Natural killer cell (primary cell): ENCODE results near the gene WDR7. TPM values are rescaled to one million over a fixed set of nuclear protein-coding genes. Genes with fewer than 3 reads are reported as not detected.

Source experiments
- ATAC-seq, 3 donors: fragments of 150-1000 bp in 2 of 3; fragments of 200-7000 bp in 1 of 3; cut with Tn5 transposase; 1 replicate in 1 of 3; 2 replicates in 2 of 3; pipeline ENCODE4 v1.10.0; 2021; ENCODE audit warnings: mild to moderate bottlenecking in 2 of 3, moderate library complexity in 2 of 3
- DNase-seq, 2 donors: peaks; one replicate each; pipeline versions ENCODE4 v3.0.0 to v3.0.0-alpha.2; 2013 to 2021; ENCODE audit warnings: mixed read lengths in 1 of 2
- H3K27ac ChIP-seq: one replicate; pipeline ENCODE4 v1.5.1; 2013; ENCODE audit warnings: mild to moderate bottlenecking, low read length
- H3K27me3 ChIP-seq: one replicate; pipeline ENCODE4 v1.6.1; 2013; ENCODE audit warnings: low read length; ENCODE audit not compliant: control insufficient read depth, insufficient read depth
- H3K36me3 ChIP-seq: one replicate; pipeline ENCODE4 v1.6.1; 2013; ENCODE audit warnings: low read length; ENCODE audit not compliant: control insufficient read depth, insufficient read depth
- H3K4me1 ChIP-seq: one replicate; pipeline ENCODE4 v1.6.1; 2013; ENCODE audit warnings: low read length; ENCODE audit not compliant: control insufficient read depth, insufficient read depth
- H3K4me3 ChIP-seq: one replicate; pipeline ENCODE4 v1.5.1; 2013; ENCODE audit warnings: low read length
- H3K9me3 ChIP-seq: one replicate; pipeline ENCODE4 v1.6.1; 2013; ENCODE audit warnings: low read length; ENCODE audit not compliant: control insufficient read depth, insufficient read depth
- H3K27ac Mint-ChIP-seq, 2 donors: one replicate each; pipeline ENCODE4 v1.8.0; 2022; ENCODE audit warnings: mild to moderate bottlenecking in 2 of 2, mixed read lengths in 2 of 2, moderate library complexity in 1 of 2
- H3K27me3 Mint-ChIP-seq, 2 donors: one replicate each; pipeline ENCODE4 v1.8.0; 2022; ENCODE audit warnings: low read depth in 2 of 2, mixed read lengths in 2 of 2
- H3K36me3 Mint-ChIP-seq: one replicate; pipeline ENCODE4 v1.8.0; 2022; ENCODE audit warnings: mixed read lengths
- H3K4me1 Mint-ChIP-seq, 2 donors: one replicate each; pipeline ENCODE4 v1.8.0; 2022; ENCODE audit warnings: mixed read lengths in 2 of 2
- H3K4me3 Mint-ChIP-seq: one replicate; pipeline ENCODE4 v1.8.0; 2022; ENCODE audit warnings: mild to moderate bottlenecking, moderate library complexity, mixed read lengths
- H3K9me3 Mint-ChIP-seq, 2 donors: one replicate each; pipeline ENCODE4 v1.8.0; 2022; ENCODE audit warnings: mixed read lengths in 2 of 2
- CTCF ChIP-seq: fragments of 200-600 bp; IDR thresholded peaks from one replicate; pipeline ENCODE4 v1.8.0; 2022; ENCODE audit warnings: antibody characterized with exemption
- WGBS: methylation state at CpG from one replicate; pipeline ENCODE4 v1.1.7; 2013; ENCODE audit warnings: missing lambda C conversion rate; ENCODE audit not compliant: insufficient coverage; 5-methylcytosine and 5-hydroxymethylcytosine counted together
- intact Hi-C: fragments of 100-400 bp; cut with micrococcal nuclease; formaldehyde crosslinking; loops from one replicate; pipeline ENCODE4 v1.14.2; 2022
- total RNA-seq, 4 donors: library from RNA; stranded (reverse); fragments of 120-200 nt in 1 of 4; gene quantifications; one replicate each; pipeline versions ENCODE4 v1.2.3 to v1.2.4, GENCODE V29; 2013 to 2022

The WDR7 gene
- total RNA-seq, 3 donors from 2014 or later (not counting 1 experiment from before 2014, with no cell fraction given): 71.1 to 103 (median 77.3) TPM

- Histone ChIP-seq H3K4me3 (no peak overlapping the region), H3K27ac (no peak overlapping the region), H3K36me3 (no peaks in the 10 kb centered on the region), H3K4me1 (no peaks in the 10 kb centered on the region), H3K9me3 (no peaks in the 10 kb centered on the region), H3K27me3 (no peaks in the 10 kb centered on the region)
- TF ChIP-seq CTCF: no peak
- Mint-ChIP-seq H3K27ac (no peak overlapping the region), H3K36me3 (no peaks in the 10 kb centered on the region), H3K4me1 (peaks cover 17 to 26% of the 10 kb centered on the region in 2 donors), H3K9me3 (no peaks in the 10 kb centered on the region), H3K27me3 (no peaks in the 10 kb centered on the region), H3K4me3 (no peak overlapping the region)
- intact Hi-C loops: no loop called here
- ATAC-seq (no peak), DNase-seq (no peak)
- WGBS: 100% methylated on average over 2 of the region's 2 CpGs
Measured at GRCh38 chr18:56903686-56904085, 252.5 kb downstream of the WDR7 start.

- WGBS: 94% methylated on average over 3 of the region's 4 CpGs
- Histone ChIP-seq H3K27ac (no peak overlapping the region), H3K4me1 (no peaks in the 10 kb centered on the region), H3K36me3 (no peaks in the 10 kb centered on the region), H3K4me3 (no peak overlapping the region), H3K9me3 (no peaks in the 10 kb centered on the region), H3K27me3 (no peaks in the 10 kb centered on the region)
- no peak for TF ChIP-seq CTCF
- ATAC-seq: no peak
- Mint-ChIP-seq H3K36me3 (no peaks in the 10 kb centered on the region), H3K4me3 (no peak overlapping the region), H3K4me1 (peaks cover 4 to 10% of the 10 kb centered on the region in 2 donors), H3K27ac (no peak overlapping the region), H3K9me3 (no peaks in the 10 kb centered on the region), H3K27me3 (no peaks in the 10 kb centered on the region)
- intact Hi-C loops: no loop called here
- no peak for DNase-seq
Measured at GRCh38 chr18:56907771-56908170, 256.6 kb downstream of the WDR7 start.

DNA sequence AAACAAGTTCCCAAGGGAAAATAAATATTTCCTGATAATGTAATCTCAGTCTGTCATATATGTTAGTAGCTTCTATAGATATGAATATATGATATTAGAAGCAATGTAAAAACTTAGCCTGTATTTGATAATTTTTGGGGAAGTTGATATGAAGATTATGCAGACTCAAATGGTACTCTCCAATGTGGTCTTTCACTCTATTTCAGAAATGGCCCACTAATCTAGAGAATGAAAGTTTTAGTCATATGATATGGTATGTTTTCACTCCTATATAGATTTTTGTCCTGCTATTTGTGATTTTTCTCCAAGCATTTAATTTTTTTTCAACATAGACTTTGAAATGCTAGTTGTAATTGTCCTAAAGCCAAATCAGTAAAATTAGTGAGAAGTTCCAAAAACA lies 259.1 kb downstream of the WDR7 start:
- H3K27ac Mint-ChIP-seq: no peak overlapping the region
- ATAC-seq (no peak), DNase-seq (no peak)
- no peaks in the 10 kb centered on the region for H3K36me3 Mint-ChIP-seq
- H3K4me3 Mint-ChIP-seq: no peak overlapping the region
- no peaks in the 10 kb centered on the region for H3K9me3 ChIP-seq
- no peak for TF ChIP-seq CTCF
- no peak overlapping the region for H3K27ac ChIP-seq
- no peaks in the 10 kb centered on the region for H3K27me3 Mint-ChIP-seq
- H3K4me1 ChIP-seq: no peaks in the 10 kb centered on the region
- H3K27me3 ChIP-seq: no peaks in the 10 kb centered on the region
- H3K4me1 Mint-ChIP-seq: peaks cover 6 to 15% of the 10 kb centered on the region in 2 donors
- intact Hi-C loops: no loop called here
- H3K36me3 ChIP-seq: no peaks in the 10 kb centered on the region
- no peaks in the 10 kb centered on the region for H3K9me3 Mint-ChIP-seq
- H3K4me3 ChIP-seq: no peak overlapping the region

DNA sequence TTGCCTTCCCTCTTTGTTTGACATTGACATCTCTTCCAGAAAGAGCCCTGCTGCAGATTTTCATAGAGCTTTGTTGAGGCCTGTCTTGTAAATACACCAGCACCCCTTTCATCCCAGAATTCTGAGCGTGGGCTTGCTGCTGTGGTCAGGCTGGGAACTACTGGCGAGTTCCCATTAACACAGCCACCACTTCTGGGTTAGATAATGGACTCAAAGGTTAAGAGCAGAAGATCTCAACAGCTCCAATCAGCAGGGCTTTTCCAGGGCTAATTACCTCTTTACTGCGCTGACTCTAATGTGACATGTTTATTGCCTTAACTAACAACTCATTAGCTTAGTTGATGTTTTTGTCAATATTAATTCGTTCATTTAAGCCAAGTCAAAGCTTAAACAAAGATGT lies 259.8 kb downstream of the WDR7 start:
- 69% methylated on average over 4 of the region's 4 CpGs for WGBS
- Histone ChIP-seq H3K4me1 (no peaks in the 10 kb centered on the region), H3K27ac (no peak overlapping the region), H3K9me3 (no peaks in the 10 kb centered on the region), H3K4me3 (no peak overlapping the region), H3K27me3 (no peaks in the 10 kb centered on the region), H3K36me3 (no peaks in the 10 kb centered on the region)
- intact Hi-C loops: no loop called here
- ATAC-seq: no peak
- Mint-ChIP-seq H3K4me3 (no peak overlapping the region), H3K27me3 (no peaks in the 10 kb centered on the region), H3K36me3 (no peaks in the 10 kb centered on the region), H3K4me1 (peaks cover 6 to 14% of the 10 kb centered on the region in 2 donors), H3K27ac (no peak overlapping the region), H3K9me3 (no peaks in the 10 kb centered on the region)
- no peak for TF ChIP-seq CTCF
- no peak for DNase-seq
